Stimulated activated CD4-positive, alpha-beta T cell treated with anti-CD3 and anti-CD28 coated beads, Interleukin-12 subunit alpha, Interleukin-12 subunit beta, amount 100 ng/mL, for 48 hours (primary cell): ENCODE data around the gene NBPF6.
"Not testable (repeated sequence)": the region's sequence is repeated elsewhere in the genome, so short reads cannot be mapped to it uniquely, and the experiment has no call there.

ENCODE experiments used
- DNase-seq, 3 donors: peaks; one replicate each; pipeline ENCODE4 v3.0.0-alpha.2; 2020; ENCODE audit warnings: low read depth in 2 of 3, low spot score in 1 of 3

The NBPF6 gene, protein sequence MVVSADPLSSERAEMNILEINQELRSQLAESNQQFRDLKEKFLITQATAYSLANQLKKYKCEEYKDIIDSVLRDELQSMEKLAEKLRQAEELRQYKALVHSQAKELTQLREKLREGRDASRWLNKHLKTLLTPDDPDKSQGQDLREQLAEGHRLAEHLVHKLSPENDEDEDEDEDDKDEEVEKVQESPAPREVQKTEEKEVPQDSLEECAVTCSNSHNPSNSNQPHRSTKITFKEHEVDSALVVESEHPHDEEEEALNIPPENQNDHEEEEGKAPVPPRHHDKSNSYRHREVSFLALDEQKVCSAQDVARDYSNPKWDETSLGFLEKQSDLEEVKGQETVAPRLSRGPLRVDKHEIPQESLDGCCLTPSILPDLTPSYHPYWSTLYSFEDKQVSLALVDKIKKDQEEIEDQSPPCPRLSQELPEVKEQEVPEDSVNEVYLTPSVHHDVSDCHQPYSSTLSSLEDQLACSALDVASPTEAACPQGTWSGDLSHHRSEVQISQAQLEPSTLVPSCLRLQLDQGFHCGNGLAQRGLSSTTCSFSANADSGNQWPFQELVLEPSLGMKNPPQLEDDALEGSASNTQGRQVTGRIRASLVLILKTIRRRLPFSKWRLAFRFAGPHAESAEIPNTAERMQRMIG

DNA sequence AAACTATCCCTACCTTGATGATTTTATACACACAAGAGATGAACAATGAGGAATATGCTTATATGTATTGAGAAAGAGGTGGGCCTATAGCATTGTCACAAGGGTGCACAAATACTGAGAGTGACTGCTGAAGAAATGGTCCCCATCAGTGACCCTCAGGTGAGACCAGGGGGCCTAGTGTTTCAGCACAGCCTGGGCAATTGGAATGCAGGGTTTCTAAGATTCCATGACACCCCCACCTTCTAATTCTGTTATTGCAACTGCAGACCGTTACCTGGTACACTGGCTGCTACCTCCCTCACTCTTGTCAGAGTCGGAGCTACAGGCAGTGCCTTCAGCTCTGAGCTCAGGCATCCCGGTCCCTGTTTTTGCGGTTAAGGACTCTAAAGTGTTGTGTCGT lies at the start of gene NBPF6:
TSS of gene NBPF6 (plus strand) at position 301 of the 400 bp plus-strand sequence. CDS start 259 bp downstream, outside the sequence.
- not testable (repeated sequence) for DNase-seq

DNA sequence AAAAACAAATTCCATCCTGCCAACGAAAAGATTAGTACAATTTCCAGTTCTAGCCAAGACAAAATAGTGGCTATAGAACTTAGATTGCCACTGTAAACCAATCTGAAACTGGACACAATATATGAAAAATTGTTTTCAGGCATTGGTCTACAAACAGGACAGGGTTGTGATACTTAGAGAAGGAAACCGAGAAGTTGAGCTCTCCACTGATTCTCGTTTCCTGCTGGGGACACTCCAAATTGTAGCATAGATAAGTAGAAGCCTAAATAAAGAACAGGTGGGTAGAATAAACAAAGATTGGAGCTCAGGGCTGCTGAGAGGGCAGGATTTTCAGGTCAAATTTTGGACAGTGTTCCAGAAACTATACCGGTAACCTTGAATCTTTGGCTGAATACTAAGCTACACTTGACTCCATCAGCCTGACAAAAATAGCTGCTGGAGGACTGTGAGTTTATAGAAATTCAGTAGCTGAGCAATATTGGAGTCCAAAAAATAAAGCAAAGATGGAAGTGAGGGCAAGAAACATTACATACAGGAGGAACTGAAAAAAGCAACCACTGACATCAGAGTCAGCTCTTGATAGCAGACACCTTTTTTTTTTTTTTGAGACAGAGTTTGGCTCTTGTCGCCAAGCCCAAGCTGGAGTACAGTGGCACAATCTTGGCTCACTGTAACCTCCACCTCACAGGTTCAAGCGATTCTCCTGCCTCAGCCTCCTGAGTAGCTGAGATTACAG lies 38.9 kb upstream of the NBPF6 start:
- DNase-seq = not testable (repeated sequence)

DNA sequence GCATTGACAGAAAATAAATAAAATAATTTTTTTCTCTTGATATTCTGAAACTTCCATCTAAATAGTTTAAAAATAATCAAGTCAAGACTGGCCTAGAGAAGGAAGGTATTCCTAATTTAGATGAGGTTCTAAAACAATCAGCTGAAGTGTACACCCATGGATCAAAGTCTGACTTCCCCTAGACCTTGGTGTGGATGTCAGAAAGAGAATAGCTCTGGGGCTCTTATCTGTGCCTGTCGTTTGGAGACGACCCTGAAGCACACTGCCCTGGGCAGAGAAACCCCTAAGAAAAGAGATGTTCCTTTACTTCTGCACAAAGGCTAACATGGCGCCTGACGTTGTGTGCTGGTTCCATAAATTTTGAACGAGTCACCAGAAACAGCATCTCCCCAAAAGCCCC lies 30.0 kb upstream of the NBPF6 start:
- not testable (repeated sequence) for DNase-seq

DNA sequence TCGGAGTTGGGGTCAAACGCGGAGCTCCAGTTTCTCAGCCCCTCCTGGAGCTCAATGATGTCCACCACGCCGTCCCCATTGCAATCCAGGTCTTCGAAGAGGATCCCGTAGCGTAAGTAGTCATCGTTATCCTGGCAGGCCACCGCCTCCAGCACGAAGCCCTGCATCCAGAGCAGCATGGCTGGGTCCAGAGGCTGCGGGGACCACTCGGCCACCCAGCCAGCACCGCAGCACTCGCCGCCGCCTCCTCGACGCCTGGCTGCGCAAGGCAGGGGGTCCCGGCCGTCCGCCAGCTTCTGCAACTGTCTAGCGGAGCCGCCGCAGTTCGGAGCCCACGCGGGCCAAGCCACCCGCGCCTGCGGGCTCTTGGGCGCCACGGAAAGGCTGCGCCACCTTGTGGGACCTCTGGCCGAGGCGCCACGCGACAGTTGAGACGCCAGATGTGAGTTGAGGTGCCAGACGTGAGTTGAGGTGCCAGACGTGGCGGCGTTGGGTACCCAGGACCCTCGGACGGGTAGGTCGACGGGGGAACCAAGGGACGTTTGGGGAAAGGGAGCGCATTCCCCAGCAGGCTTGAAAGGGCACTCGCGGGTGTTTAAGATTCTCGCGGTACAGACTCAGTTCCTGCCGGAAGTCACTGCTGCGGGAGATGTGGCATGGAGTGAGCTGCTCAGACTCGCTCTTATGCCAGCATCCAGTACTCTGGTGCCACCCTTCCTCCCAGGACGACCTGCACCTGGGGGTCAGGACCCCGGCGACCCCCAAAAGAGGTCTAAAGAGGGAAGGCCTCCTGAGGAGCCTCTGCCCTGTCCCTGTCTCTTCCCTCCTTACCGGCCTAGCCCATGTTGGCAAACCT lies 28.9 kb upstream of the NBPF6 start:
- DNase-seq = not testable (repeated sequence)

DNA sequence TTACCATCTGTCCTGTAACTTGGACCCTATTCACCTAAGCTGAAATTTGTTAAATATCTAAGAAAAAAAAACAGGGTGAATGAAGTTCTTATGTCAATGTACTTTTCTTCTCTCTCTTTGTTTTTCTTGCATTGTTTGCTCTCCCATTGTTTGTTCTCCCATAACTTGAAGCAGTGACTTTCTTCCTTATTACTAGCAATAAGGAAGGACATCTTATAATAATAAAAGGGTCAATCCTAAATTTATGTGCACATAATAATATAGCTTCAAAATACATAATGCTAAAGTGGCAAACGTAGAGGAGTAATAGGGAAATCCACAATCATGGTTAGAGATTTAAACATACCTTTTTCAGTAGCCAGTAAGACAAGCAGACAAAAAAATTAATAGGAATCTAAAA lies 23.3 kb upstream of the NBPF6 start:
- DNase-seq = not testable (repeated sequence)

DNA sequence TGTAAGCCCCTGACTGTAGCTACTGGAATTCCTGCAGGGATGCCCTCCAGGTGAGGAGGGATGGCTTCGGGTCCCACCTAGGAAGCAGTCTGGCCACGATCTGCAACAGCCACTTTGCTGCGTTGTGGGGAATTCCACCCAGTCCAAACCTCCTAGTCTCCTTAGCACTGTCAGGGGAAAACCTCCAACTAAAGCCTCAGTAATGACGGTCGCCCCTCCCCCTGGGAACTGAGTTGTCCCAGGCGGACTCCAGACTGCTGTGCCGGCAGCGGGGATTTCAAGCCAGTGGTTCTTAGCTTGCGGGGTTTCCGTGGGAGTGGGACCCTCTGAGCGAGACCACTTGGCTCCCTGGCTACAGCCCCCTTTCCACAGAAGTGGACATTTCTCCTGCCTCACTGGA lies 18.1 kb upstream of the NBPF6 start:
- DNase-seq = not testable (repeated sequence)

DNA sequence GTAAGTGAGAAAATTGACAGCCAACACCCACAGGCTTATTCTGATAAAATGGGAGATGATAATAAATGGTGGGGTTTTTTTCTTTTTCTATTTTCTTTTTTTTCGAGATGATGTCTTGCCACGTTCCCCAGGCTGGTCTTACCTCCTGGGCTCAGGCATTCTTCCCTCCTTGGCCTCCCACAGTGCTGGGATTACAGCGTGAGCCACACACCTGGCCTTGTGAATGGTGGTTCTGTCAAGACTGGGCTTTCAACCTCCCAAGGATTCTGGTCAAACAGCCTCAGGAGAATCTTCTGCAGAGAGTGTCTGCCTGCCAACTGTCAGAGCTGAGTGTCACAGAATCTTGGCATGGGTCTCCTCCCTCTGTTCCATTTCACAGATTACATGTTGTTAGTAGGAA lies 16.7 kb upstream of the NBPF6 start:
- DNase-seq = not testable (repeated sequence)

DNA sequence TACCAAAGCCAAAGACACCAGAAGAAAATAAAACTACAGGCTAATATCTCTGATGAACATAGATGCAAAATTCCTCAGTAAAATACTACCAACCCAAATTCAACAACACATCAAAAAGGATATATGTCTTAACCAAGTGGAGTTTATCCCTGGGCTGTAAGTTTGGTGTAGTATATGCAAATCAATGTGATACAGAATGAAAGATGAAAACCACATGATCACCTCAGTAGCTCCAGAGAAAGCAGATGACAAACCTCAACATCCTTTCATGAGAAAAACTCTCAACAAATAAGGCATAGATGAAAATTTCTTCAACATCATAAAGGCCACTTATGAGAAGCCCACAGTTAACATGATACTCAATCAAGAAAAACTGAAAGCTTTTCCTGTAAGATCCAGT lies 11.6 kb upstream of the NBPF6 start:
- DNase-seq = not testable (repeated sequence)

DNA sequence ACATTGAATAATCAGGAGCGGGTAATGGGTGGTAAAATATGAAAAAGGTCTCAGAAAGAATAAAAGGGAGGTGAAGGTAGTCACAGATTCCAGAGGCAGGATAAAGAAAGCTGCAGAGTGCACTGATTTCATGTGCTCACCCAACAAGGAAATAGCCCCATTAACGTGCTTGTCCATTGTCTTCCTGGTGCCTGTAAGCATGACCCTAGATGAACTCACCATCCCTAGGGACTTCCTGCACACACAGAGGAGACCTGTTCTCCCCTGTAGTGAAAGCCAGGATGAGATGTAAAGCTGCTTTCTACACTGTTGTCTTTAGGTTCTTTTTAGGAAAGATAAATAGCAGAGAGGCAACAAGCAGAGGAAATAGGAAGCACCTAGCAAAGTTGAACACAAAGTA lies 4.4 kb downstream of the NBPF6 start:
- DNase-seq = not testable (repeated sequence)

DNA sequence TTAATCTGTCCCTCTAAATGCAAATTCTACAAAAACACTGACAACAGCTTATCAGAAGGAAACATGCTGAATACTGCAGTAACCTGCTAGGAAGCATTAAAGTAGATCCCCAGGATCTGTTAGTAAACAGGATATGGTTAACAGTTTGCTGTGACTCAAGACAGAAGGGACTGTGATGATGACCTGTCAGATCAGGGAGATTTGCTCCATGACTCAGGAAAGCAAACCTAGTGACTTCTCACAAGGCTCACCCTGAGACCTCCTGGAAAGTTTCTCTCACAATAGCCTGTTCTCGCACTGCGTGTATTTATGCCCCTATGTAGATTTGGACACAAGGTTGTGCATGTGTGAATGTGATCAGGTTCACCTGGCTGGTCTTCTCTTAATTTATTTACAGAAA lies 8.5 kb downstream of the NBPF6 start:
- not testable (repeated sequence) for DNase-seq

DNA sequence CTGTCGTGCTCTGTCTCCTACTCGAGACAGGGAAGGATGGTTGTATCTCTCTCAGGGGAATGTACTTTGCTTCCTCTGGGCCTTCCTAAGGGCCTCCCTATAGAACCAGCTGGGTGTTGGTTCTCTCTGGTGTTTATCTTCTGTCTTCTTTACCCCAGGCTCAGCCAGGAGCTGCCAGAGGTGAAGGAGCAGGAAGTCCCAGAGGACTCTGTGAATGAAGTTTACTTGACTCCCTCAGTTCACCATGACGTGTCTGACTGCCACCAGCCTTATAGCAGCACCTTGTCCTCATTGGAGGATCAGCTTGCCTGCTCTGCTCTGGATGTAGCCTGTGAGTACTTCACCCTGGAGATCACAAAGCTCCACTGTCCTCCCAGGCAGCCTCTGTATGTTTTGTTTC lies 11.6 kb downstream of the NBPF6 start:
- DNase-seq = not testable (repeated sequence)

DNA sequence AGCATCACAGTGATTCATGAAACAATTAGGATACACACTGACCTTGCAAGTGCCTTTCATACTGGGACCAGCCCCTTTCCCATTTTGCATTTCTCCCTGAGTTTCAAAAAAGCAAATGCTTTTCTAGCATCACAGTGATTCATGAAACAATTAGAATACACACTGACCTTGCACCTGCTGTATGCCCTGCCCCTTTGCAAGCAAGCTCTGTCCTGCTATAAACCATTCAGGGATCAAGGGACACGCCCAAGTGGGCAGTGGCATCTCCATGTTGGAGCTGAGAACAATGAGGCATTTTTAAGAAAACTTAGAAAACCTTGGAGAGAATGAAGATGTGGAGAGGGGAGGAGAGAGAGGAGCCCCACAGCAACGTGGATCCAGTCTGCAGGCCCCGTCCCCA lies 13.8 kb downstream of the NBPF6 start:
- DNase-seq = not testable (repeated sequence)

DNA sequence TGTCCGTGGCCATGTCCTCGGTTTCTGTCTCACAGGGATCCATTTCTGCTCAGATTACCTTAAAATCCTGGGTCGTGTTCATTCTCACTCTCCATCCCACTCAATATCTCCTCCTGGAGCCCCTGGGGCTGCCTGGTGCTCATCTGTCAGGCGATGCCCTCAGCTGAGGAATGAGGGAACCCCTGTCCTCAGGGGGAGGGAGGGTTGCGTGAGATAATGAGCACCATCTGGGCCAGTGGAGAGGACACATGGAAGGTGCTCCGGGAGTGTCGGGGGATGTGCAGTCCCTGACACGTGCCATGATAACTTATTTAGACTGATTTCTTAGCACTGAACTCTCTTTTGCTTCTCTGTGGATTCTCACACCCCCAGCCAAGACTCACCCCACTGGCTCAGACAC lies 16.0 kb downstream of the NBPF6 start:
- not testable (repeated sequence) for DNase-seq

DNA sequence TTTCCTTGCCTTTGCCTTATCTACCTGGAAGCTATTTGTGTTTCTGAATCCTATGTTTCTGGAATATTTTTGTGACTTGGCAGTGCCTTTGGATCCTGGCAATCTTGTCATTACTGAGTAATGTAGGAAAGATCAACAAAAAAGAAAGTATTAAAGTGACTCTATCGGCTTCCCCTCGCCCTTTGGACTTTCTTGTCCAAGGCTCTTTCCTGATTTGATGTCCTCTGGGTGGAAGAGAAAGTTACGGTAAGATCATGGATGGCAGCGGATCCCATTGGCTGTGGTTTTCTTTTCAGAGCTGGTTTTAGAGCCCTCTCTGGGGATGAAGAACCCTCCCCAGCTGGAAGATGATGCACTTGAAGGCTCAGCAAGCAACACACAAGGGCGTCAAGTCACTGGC lies 17.0 kb downstream of the NBPF6 start:
- DNase-seq = not testable (repeated sequence)

DNA sequence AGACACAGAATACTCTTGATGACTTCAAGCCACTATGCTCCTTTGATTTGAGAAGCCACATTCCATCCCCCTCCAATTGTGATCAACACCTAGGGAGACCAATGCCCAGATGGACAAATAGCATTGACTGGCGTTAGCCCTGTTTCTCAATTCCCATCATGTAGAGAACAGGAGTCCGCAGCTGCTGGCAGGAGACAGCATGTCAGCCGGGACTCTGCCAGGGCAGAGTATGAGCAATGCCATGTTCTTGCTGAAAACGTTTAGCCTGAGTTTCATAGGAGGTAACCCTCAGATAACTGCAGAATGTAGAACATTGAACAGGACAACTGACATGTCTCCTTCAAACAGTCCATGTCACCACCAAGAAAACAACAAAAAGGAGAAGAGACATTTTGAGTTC lies 20.6 kb downstream of the NBPF6 start:
- DNase-seq = not testable (repeated sequence)

DNA sequence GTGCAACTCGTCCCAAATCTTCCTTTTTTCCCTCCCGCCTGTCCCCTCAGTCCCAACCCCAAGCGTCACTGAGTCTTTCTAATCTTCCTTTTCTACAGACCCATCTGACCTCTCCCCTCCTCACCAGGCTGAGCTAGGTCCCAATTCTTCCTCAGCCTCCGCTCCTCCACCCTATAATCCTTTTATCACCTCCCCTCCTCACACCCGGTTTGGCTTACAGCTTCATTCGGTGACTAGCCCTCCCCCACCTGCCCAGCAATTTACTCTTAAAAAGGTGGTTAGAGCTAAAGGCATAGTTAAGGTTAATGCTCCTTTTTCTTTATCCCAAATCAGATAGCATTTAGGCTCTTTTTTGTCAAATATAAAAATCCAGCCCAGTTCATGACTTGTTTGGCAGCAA lies 24.4 kb downstream of the NBPF6 start:
- not testable (repeated sequence) for DNase-seq

DNA sequence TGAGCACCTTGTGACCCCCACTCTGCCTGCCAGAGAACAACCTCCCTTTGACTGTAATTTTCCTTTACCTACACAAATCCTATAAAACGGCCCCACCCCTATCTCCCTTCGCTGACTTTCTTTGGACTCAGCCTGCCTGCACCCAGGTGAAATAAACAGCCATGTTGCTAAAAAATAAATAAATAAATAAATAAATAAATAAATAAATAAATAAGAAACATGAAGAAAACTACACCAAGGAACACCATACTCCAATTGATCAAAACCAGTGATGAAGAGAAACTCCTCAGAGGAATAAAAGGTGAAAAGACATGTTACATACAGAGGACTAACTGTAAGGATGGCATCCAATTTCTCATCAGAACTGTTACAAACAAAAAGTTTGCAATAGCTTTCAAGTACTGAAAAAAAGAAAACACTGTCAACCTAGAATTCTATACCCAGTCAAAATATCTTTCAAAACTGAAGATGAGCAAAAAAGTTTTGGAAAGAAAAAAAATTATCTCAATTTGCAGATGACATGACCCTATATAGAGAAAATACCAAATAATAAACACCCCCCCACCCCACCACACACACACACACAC lies 28.4 kb downstream of the NBPF6 start:
- DNase-seq = no peak

DNA sequence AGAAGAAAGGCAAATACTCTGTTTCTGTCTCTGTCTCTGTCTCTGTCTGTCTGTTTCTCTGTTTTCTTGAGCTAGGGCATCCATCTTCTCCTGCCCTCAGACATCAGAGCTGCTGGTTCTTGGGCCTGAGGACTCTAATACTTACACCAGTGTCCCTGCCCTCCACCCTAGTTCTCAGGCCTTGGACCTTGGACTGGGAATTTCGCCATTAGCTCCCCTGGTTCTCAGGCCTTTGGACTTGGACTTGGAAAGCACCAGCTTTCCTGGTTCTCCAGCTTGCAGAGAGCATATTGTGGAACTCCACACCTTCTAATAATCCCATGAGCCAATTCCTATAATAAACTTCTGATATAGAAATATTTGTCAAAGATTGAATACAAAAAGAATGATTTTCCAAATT lies 32.6 kb downstream of the NBPF6 start:
- DNase-seq = no peak

DNA sequence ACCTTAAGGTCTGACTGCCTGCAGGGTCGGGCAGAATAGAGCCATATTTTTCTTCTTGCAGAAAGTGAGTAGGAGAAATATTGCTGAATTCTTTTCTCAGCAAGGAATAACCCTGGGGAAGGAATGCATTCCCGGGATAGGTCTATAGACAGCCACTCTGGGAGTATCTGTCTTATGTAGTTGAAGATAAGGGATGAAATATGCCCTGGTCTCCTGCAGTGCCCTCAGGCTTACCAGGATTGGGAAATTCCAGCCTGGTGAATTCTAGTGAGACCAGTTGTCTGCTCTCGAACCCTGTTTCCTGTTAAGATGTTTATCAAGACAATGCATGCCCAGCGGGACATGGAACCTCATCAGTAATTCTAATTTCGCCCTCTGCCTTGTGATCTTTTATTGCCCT lies 35.8 kb downstream of the NBPF6 start:
- not testable (repeated sequence) for DNase-seq

DNA sequence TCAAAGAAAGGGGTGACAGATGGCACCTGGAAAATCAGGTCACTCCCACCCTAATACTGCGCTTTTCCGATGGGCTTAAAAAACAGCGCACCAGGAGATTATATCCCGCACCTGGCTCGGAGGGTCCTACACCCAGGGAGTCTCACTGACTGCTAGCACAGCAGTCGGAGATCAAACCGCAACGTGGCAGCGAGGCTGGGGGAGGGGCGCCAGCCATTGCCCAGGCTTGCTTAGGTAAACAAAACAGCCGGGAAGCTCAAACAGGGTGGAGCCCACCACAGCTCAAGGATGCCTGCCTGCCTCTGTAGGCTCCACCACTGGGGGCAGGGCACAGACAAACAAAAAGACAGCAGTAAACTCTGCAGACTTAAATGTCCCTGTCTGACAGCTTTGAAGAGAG lies 36.6 kb downstream of the NBPF6 start:
- DNase-seq = not testable (repeated sequence)
